GM12873 (cell line): Measurements from ENCODE around the gene C16orf96.

Experiments
- CTCF ChIP-seq: IDR thresholded peaks from 2 replicates; pipeline ENCODE4 v1.5.1; 2012; ENCODE audit warnings: low read depth, mild to moderate bottlenecking, moderate library complexity, low read length, control low read depth; ENCODE audit not compliant: insufficient read depth; ENCODE audit errors: missing control alignments

The C16orf96 gene

GRCh38 chr16:4570086-4570485 is 13.9 kb downstream of the C16orf96 start:
- TF ChIP-seq CTCF, result no peak

GRCh38 chr16:4570688-4571321 is 14.7 kb downstream of the C16orf96 start:
- no peak for TF ChIP-seq CTCF

- TF ChIP-seq CTCF, result no peak
These were observed 16.6 kb downstream of the C16orf96 start for GRCh38 chr16:4572715-4573114.

- peak; percentile 23 for TF ChIP-seq CTCF
These were observed 19.0 kb downstream of the C16orf96 start for GRCh38 chr16:4574919-4575705.

GRCh38 chr16:4576008-4576407 is 19.9 kb downstream of the C16orf96 start:
- TF ChIP-seq CTCF, result no peak

- no peak for TF ChIP-seq CTCF
These were observed 22.9 kb downstream of the C16orf96 start for GRCh38 chr16:4578961-4579530.

GRCh38 chr16:4580250-4580649 is 24.1 kb downstream of the C16orf96 start:
- TF ChIP-seq CTCF, result no peak
